Measurements from ENCODE around the gene KMT2E. TPM values are rescaled to one million over a fixed set of nuclear protein-coding genes. Genes with fewer than 3 reads are reported as not detected.

The KMT2E gene
- total RNA-seq, 1 donor from 2014 or later: 75.6 TPM

GRCh38 chr7:105132335-105132734, 118.3 kb downstream of the KMT2E start:
- DNase-seq (ENCODE audit: extremely low spot score, unreplicated experiment): no peak
- TF ChIP-seq, protein P1, sequence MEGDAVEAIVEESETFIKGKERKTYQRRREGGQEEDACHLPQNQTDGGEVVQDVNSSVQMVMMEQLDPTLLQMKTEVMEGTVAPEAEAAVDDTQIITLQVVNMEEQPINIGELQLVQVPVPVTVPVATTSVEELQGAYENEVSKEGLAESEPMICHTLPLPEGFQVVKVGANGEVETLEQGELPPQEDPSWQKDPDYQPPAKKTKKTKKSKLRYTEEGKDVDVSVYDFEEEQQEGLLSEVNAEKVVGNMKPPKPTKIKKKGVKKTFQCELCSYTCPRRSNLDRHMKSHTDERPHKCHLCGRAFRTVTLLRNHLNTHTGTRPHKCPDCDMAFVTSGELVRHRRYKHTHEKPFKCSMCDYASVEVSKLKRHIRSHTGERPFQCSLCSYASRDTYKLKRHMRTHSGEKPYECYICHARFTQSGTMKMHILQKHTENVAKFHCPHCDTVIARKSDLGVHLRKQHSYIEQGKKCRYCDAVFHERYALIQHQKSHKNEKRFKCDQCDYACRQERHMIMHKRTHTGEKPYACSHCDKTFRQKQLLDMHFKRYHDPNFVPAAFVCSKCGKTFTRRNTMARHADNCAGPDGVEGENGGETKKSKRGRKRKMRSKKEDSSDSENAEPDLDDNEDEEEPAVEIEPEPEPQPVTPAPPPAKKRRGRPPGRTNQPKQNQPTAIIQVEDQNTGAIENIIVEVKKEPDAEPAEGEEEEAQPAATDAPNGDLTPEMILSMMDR (IDR thresholded peaks at IDR 0.05): no peak
- Mint-ChIP-seq H3K27me3 (ENCODE audit: unreplicated experiment) (no peaks in the 10 kb centered on the region), H3K27ac (ENCODE audit: unreplicated experiment) (no peak overlapping the region), H3K4me3 (ENCODE audit: unreplicated experiment) (no peak overlapping the region), H3K4me1 (ENCODE audit: unreplicated experiment) (peaks cover 2% of the 10 kb centered on the region), H3K9me3 (ENCODE audit: unreplicated experiment) (no peaks in the 10 kb centered on the region), H3K36me3 (ENCODE audit: unreplicated experiment) (peaks cover 11% of the 10 kb centered on the region)

- Mint-ChIP-seq H3K9me3 (ENCODE audit: unreplicated experiment) (no peaks in the 10 kb centered on the region), H3K4me3 (ENCODE audit: unreplicated experiment) (no peak overlapping the region), H3K4me1 (ENCODE audit: unreplicated experiment) (peaks cover 2% of the 10 kb centered on the region), H3K36me3 (ENCODE audit: unreplicated experiment) (peaks cover 13% of the 10 kb centered on the region), H3K27me3 (ENCODE audit: unreplicated experiment) (no peaks in the 10 kb centered on the region), H3K27ac (ENCODE audit: unreplicated experiment) (no peak overlapping the region)
- no peak for DNase-seq (ENCODE audit: extremely low spot score, unreplicated experiment)
- TF ChIP-seq, protein P1 (IDR thresholded peaks at IDR 0.05): no peak
Measured at GRCh38 chr7:105132835-105133234, 118.8 kb downstream of the KMT2E start.

DNA sequence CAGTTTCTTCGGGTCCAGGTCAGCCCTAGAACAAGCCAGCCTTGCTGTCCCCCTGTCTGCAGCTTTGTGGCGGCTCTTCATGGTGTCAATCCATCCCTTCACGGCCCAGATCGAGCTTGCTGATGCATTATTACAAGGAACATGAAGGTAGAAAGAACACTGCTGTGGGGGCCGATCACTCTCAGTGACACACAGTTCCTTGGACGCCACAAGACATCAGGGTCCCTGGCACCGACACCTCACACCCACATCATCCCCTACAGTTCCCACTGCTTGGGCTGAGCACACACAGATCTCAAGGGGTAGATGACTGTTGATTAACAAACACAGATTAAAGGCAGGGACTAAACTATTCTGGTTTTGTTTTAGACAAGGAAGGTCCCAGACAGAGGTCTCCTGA, 119.4 kb downstream of the KMT2E start:
- peaks cover 2% of the 10 kb centered on the region for H3K4me1 Mint-ChIP-seq (ENCODE audit: unreplicated experiment)
- TF ChIP-seq, protein P1 (IDR thresholded peaks at IDR 0.05): no peak
- no peak overlapping the region for H3K27ac Mint-ChIP-seq (ENCODE audit: unreplicated experiment)
- no peak overlapping the region for H3K4me3 Mint-ChIP-seq (ENCODE audit: unreplicated experiment)
- no peaks in the 10 kb centered on the region for H3K27me3 Mint-ChIP-seq (ENCODE audit: unreplicated experiment)
- H3K9me3 Mint-ChIP-seq (ENCODE audit: unreplicated experiment): no peaks in the 10 kb centered on the region
- no peak for DNase-seq (ENCODE audit: extremely low spot score, unreplicated experiment)
- peaks cover 16% of the 10 kb centered on the region for H3K36me3 Mint-ChIP-seq (ENCODE audit: unreplicated experiment)

DNA sequence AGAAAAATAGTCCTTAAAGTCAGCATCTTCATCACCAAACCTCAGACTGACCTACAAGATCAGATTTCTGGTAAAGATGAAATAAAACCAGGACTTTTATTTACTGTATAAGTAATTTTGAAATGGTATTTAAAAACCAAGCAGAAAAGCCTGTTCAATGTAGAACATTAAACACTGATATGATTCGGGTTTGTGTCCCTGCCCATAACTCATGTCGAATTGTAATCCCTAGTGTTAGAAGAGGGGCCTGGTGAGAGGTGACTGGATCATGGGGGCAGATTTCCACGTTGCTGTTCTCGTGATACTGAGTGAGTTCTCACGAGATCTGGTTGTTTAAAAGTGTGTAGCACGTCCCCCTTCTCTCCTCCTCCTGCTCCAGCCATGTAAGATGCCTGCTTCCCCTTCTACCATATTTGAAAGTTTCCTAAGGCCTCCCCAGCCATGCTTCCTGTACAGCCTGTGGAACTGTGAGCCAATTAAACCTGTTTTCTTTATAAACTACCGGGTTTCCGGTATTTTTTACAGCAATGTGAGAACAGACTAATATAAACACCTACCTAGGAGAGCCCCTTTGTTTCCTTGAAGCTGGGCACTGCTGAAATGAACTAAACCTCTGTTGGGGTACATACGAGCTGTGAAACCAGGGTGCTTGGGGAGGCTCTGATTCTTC, 120.1 kb downstream of the KMT2E start:
- H3K27ac Mint-ChIP-seq (ENCODE audit: unreplicated experiment): no peak overlapping the region
- no peaks in the 10 kb centered on the region for H3K27me3 Mint-ChIP-seq (ENCODE audit: unreplicated experiment)
- no peak for DNase-seq (ENCODE audit: extremely low spot score, unreplicated experiment)
- TF ChIP-seq, protein P1 (IDR thresholded peaks at IDR 0.05): no peak
- peaks cover 2% of the 10 kb centered on the region for H3K4me1 Mint-ChIP-seq (ENCODE audit: unreplicated experiment)
- peaks cover 20% of the 10 kb centered on the region for H3K36me3 Mint-ChIP-seq (ENCODE audit: unreplicated experiment)
- no peak overlapping the region for H3K4me3 Mint-ChIP-seq (ENCODE audit: unreplicated experiment)
- no peaks in the 10 kb centered on the region for H3K9me3 Mint-ChIP-seq (ENCODE audit: unreplicated experiment)

DNA sequence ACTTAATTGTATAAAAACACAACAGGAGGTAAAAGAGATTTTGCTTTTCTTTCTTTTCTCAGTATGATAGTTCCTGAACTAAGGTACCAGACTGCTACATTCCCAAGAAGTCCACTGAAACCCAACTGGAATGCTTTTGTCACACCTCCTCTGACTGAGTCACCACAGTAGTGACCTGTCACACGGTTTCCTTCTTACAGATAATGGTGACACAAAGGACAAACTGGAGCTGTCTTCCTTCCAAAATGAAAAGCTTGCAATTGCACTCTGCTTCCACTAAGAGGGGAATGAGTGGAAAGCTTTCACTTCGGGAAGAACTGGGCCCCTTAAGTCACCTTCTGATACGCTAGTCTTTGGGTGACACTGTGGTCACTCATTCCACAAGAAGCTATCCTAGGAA, 122.2 kb downstream of the KMT2E start:
- no peak for DNase-seq (ENCODE audit: extremely low spot score, unreplicated experiment)

More for the DNA sequence above, 122.2 kb downstream of the KMT2E start:
- Mint-ChIP-seq H3K9me3 (ENCODE audit: unreplicated experiment) (no peaks in the 10 kb centered on the region), H3K4me3 (ENCODE audit: unreplicated experiment) (no peak overlapping the region), H3K36me3 (ENCODE audit: unreplicated experiment) (peaks cover 21% of the 10 kb centered on the region), H3K27me3 (ENCODE audit: unreplicated experiment) (no peaks in the 10 kb centered on the region), H3K4me1 (ENCODE audit: unreplicated experiment) (peaks cover 2% of the 10 kb centered on the region), H3K27ac (ENCODE audit: unreplicated experiment) (no peak overlapping the region)
- TF ChIP-seq, protein P1 (IDR thresholded peaks at IDR 0.05): peak; percentile 6
